WTC11 (cell line): Measurements from ENCODE around the gene TMEM253. TPM values are rescaled to one million over a fixed set of nuclear protein-coding genes. Genes with fewer than 3 reads are reported as not detected.

Experiments used
- ATAC-seq: fragments of 200-7000 bp; cut with Tn5 transposase; 2 replicates; pipeline ENCODE4 v1.10.0; 2021; ENCODE audit warnings: mild to moderate bottlenecking, moderate library complexity
- CTCF ChIA-PET: fragments of 300-600 bp; sonication (Branson Sonifier 250); formaldehyde crosslinking; loops from one replicate; lab custom pipeline; 2021; ENCODE audit warnings: antibody characterized with exemption; lab: Charles Lee
- POLR2A ChIA-PET: fragments of 350-600 bp; sonication (Branson Sonifier 250); formaldehyde crosslinking; loops from one replicate; lab custom pipeline; 2021; ENCODE audit warnings: antibody characterized with exemption; lab: Charles Lee
- DNase-seq: peaks from one replicate; pipeline ENCODE4 v3.0.0; 2021; ENCODE audit warnings: low spot score
- H3K27ac Mint-ChIP-seq: 2 replicates; pipeline ENCODE4 v1.8.0; 2021; ENCODE audit warnings: mixed read lengths
- H3K27me3 Mint-ChIP-seq: 2 replicates; pipeline ENCODE4 v1.8.0; 2021; ENCODE audit warnings: low read depth, mild to moderate bottlenecking, moderate library complexity, mixed read lengths
- H3K36me3 Mint-ChIP-seq: 2 replicates; pipeline ENCODE4 v1.8.0; 2021; ENCODE audit warnings: mixed read lengths
- H3K4me1 Mint-ChIP-seq: 2 replicates; pipeline ENCODE4 v1.8.0; 2022; ENCODE audit warnings: mixed read lengths
- H3K4me3 Mint-ChIP-seq: 2 replicates; pipeline ENCODE4 v1.8.0; 2021; ENCODE audit warnings: mild to moderate bottlenecking, moderate library complexity, mixed read lengths
- H3K9me3 Mint-ChIP-seq: 2 replicates; pipeline ENCODE4 v1.8.0; 2021; ENCODE audit warnings: mixed read lengths
- ETV6 ChIP-seq: sonication (generic); formaldehyde crosslinking; IDR thresholded peaks from 2 replicates; pipeline ENCODE4 v1.8.1; 2022; ENCODE audit warnings: mild to moderate bottlenecking, missing genetic modification reagents
- PRRX2 ChIP-seq: fragments of 250-450 bp; sonication (Bioruptor Pico); IDR thresholded peaks from 2 replicates; pipeline ENCODE4 v1.8.0; 2021; ENCODE audit warnings: mild to moderate bottlenecking
- TEAD4 ChIP-seq: sonication (generic); formaldehyde crosslinking; IDR thresholded peaks from 2 replicates; pipeline ENCODE4 v1.8.0; 2022; ENCODE audit warnings: mild to moderate bottlenecking, missing genetic modification reagents
- ZNF416 ChIP-seq: fragments of 250-450 bp; sonication (Bioruptor Pico); IDR thresholded peaks from 2 replicates; pipeline ENCODE4 v1.9.0; 2021; ENCODE audit warnings: mild to moderate bottlenecking, inconsistent platforms
- ZNF423 ChIP-seq: fragments of 250-450 bp; sonication (Bioruptor Pico); IDR thresholded peaks from 2 replicates; pipeline ENCODE4 v2.1.2; 2022; ENCODE audit warnings: mild to moderate bottlenecking, moderate library complexity
- total RNA-seq: library from RNA; stranded (reverse); gene quantifications from 3 replicates; pipeline ENCODE4 v1.2.3, GENCODE V29; 2021
- TF ChIP-seq, protein P1 (sequence below): sonication (generic); formaldehyde crosslinking; IDR thresholded peaks from 2 replicates; pipeline ENCODE4 v1.8.1; 2023; ENCODE audit warnings: mild to moderate bottlenecking, moderate library complexity, missing genetic modification reagents
- TF ChIP-seq, protein P2 (sequence below): sonication (generic); formaldehyde crosslinking; IDR thresholded peaks from 2 replicates; pipeline ENCODE4 v1.8.1; 2023; ENCODE audit warnings: mild to moderate bottlenecking, missing genetic modification reagents, moderate library complexity
- TF ChIP-seq, protein P3 (sequence below): fragments of 200-600 bp; IDR thresholded peaks from 2 replicates; pipeline ENCODE4 v1.8.0; 2022; ENCODE audit warnings: antibody characterized with exemption
- TF ChIP-seq, protein P4 (sequence below): sonication (generic); formaldehyde crosslinking; IDR thresholded peaks from 2 replicates; pipeline ENCODE4 v1.8.0; 2022; ENCODE audit warnings: mild to moderate bottlenecking, missing genetic modification reagents

The TMEM253 gene
- total RNA-seq, 1 experiment from 2014 or later, result 1.7 TPM

DNA sequence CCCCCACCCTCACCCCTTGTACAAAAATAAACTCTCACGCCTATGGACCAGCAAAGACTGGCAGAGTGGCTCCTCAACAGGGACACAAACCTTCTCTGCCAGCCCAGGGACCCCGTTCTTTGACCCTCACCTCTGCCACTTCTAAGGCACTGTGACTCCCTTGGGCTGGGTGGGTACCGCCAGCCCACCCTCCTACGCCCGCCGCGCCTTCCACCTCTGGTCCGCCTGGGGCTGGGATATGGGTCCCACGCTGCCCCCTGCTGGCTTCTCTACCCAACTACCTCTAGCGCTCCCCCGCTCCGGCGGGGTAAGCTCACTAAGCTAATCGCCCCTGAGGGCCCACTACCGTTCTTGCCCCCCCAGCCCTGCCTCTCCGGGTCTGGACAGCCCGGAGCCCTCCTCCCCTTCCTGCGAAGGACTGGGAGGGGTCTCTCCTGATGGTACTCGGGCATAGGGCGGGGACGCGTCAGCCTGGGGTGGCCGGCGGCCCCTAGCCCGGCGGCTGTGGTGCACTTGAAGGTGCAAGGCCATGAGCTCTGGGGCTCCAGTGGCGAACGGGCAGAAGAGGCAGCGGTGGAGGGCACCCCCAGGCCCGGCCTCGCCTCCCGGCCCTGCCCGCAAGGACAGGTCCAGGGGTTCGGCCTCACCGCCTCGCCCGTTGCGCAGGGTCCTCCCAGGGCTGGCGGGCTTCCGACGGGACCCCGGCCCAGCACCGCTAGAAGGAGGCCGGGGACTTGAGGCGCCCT is 10.5 kb upstream of the TMEM253 start:
- H3K27me3 Mint-ChIP-seq, result no peaks in the 10 kb centered on the region
- H3K9me3 Mint-ChIP-seq, result no peaks in the 10 kb centered on the region
- ATAC-seq (peak; percentile 18), DNase-seq (peak; percentile 86)
- TF ChIP-seq, protein P1, sequence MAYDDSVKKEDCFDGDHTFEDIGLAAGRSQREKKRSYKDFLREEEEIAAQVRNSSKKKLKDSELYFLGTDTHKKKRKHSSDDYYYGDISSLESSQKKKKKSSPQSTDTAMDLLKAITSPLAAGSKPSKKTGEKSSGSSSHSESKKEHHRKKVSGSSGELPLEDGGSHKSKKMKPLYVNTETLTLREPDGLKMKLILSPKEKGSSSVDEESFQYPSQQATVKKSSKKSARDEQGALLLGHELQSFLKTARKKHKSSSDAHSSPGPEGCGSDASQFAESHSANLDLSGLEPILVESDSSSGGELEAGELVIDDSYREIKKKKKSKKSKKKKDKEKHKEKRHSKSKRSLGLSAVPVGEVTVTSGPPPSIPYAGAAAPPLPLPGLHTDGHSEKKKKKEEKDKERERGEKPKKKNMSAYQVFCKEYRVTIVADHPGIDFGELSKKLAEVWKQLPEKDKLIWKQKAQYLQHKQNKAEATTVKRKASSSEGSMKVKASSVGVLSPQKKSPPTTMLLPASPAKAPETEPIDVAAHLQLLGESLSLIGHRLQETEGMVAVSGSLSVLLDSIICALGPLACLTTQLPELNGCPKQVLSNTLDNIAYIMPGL (CRISPR knock-in tag), result peak; percentile 25; the same call in 1 of the 2 replicates
- TF ChIP-seq ETV6 (CRISPR knock-in tag) (0 out of 2 replicates have a peak, but pooled peaks have one; percentile 20), TEAD4 (CRISPR knock-in tag) (no peak), PRRX2 (CRISPR knock-in tag) (no peak)
- TF ChIP-seq, protein P2, sequence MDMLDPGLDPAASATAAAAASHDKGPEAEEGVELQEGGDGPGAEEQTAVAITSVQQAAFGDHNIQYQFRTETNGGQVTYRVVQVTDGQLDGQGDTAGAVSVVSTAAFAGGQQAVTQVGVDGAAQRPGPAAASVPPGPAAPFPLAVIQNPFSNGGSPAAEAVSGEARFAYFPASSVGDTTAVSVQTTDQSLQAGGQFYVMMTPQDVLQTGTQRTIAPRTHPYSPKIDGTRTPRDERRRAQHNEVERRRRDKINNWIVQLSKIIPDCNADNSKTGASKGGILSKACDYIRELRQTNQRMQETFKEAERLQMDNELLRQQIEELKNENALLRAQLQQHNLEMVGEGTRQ, result 0 out of 2 replicates have a peak, but pooled peaks have one; percentile 5
- TF ChIP-seq, protein P3, sequence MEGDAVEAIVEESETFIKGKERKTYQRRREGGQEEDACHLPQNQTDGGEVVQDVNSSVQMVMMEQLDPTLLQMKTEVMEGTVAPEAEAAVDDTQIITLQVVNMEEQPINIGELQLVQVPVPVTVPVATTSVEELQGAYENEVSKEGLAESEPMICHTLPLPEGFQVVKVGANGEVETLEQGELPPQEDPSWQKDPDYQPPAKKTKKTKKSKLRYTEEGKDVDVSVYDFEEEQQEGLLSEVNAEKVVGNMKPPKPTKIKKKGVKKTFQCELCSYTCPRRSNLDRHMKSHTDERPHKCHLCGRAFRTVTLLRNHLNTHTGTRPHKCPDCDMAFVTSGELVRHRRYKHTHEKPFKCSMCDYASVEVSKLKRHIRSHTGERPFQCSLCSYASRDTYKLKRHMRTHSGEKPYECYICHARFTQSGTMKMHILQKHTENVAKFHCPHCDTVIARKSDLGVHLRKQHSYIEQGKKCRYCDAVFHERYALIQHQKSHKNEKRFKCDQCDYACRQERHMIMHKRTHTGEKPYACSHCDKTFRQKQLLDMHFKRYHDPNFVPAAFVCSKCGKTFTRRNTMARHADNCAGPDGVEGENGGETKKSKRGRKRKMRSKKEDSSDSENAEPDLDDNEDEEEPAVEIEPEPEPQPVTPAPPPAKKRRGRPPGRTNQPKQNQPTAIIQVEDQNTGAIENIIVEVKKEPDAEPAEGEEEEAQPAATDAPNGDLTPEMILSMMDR, result peak; percentile 54
- peaks cover 52% of the 10 kb centered on the region for H3K4me1 Mint-ChIP-seq
- POLR2A ChIA-PET, result interaction anchor here (1.0 to 1.7 kb wide), 5 partner anchors 13 to 75 kb away, joined by 3 to 13 read pairs (median 5); partner anchors contain the start of gene ARHGEF40
- H3K36me3 Mint-ChIP-seq, result peaks cover 57% of the 10 kb centered on the region
- CTCF ChIA-PET, result interaction anchor here (0.6 to 7.9 kb wide), 29 partner anchors 8 to 294 kb away, joined by 3 to 132 read pairs (median 5); partner anchors contain the start of genes ARHGEF40, SUPT16H, TMEM253 and ZNF219
- H3K27ac Mint-ChIP-seq, result 0 out of 2 replicates have a peak overlapping the region, but pooled peaks have one; percentile 33
- H3K4me3 Mint-ChIP-seq, result no peak overlapping the region

DNA sequence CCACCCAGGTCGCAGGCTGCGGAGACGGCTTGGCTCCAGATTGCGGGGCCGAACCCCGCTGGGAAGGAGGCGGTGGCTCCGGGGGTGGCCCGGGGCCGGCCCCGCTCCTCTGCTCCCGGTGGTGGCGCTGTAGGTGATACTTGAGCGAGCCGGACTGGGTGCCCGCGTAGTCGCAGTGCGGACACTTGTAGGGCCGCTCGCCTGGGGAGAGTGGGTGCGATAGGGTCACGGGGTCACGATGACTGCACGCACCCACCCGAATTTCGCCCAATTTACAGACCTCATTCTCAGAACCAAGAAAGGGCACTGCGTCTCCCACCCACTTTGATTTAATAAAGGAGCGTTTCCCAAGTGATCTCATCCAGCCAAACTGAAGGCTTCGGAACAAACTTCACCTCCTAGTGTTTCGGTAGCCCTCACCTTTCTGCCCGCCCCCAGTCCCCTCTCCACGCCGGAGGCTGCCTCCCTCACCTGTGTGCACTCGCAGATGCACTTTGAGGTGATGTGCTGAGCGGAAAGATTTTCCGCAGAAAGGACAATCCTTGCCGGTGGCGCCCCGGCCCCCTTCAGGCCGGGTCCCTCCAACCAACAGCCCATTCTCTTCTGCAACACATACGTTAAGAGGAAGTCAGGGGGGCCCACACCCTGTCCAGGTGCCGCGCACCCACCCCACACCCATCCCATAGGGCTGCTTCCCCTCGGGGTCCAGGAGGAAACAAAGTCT is 9.8 kb upstream of the TMEM253 start:
- DNase-seq, result no peak
- POLR2A ChIA-PET, result interaction anchor here (0.8 to 7.0 kb wide), 7 partner anchors 11 to 76 kb away, joined by 3 to 74 read pairs (median 5); partner anchors contain the start of gene ARHGEF40
- H3K4me1 Mint-ChIP-seq, result peaks cover 59% of the 10 kb centered on the region
- no peaks in the 10 kb centered on the region for H3K27me3 Mint-ChIP-seq
- CTCF ChIA-PET, result interaction anchor here (0.6 to 7.9 kb wide), 37 partner anchors 7 to 293 kb away, joined by 3 to 321 read pairs (median 6); partner anchors contain the start of genes ARHGEF40, SUPT16H, TMEM253 and ZNF219
- peaks cover 50% of the 10 kb centered on the region for H3K36me3 Mint-ChIP-seq
- no peak overlapping the region for H3K4me3 Mint-ChIP-seq
- ATAC-seq, result no peak
- TF ChIP-seq TEAD4 (CRISPR knock-in tag), result no peak
- H3K27ac Mint-ChIP-seq, result peak overlapping the region; percentile 37; the same call in 1 of the 2 replicates
- H3K9me3 Mint-ChIP-seq, result no peaks in the 10 kb centered on the region

DNA sequence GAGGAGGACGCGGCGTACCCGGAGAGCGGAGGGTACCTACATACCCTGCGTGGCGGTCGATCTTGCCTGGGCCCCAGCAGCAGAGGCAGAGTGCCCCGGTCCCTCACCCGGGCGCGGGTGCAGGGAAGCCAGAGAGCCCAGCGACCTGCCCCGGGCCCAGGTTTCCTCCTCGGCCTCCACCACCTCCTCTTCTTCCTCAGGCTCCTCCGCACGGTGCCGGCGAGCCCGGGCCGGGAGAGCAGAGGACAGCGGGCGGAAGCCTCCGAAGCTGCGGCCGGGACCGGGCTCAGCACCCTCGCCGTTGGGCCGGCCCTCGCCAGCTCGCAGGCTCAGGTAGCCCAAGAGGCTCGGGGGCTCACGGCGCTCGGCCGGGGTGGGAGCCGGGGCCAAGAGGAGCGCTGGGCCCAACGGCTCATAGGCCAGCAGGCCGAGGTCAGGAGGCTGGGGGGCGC is 9.0 kb upstream of the TMEM253 start:
- Mint-ChIP-seq H3K4me3 (no peak overlapping the region), H3K9me3 (no peaks in the 10 kb centered on the region), H3K27me3 (no peaks in the 10 kb centered on the region), H3K27ac (no peak overlapping the region; the same call in 1 of the 2 replicates), H3K36me3 (peaks cover 44% of the 10 kb centered on the region), H3K4me1 (peaks cover 63% of the 10 kb centered on the region)
- CTCF ChIA-PET, result interaction anchor here (0.6 to 7.5 kb wide), 24 partner anchors 8 to 121 kb away, joined by 3 to 321 read pairs (median 8); partner anchors contain the start of genes ARHGEF40, SLC39A2 and TMEM253
- TF ChIP-seq ZNF416 (CRISPR knock-in tag) (no peak), ZNF423 (CRISPR knock-in tag) (no peak)
- TF ChIP-seq, protein P4, sequence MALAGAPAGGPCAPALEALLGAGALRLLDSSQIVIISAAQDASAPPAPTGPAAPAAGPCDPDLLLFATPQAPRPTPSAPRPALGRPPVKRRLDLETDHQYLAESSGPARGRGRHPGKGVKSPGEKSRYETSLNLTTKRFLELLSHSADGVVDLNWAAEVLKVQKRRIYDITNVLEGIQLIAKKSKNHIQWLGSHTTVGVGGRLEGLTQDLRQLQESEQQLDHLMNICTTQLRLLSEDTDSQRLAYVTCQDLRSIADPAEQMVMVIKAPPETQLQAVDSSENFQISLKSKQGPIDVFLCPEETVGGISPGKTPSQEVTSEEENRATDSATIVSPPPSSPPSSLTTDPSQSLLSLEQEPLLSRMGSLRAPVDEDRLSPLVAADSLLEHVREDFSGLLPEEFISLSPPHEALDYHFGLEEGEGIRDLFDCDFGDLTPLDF (CRISPR knock-in tag), result 0 out of 2 replicates have a peak, but pooled peaks have one; percentile 14
- POLR2A ChIA-PET, result interaction anchor here (0.7 to 7.0 kb wide), 7 partner anchors 8 to 77 kb away, joined by 3 to 74 read pairs (median 4); partner anchors contain the start of gene ARHGEF40
- DNase-seq (no peak), ATAC-seq (no peak)
